Vagina (tissue), 2 donors: ENCODE data around the gene MSX2. TPM values are rescaled to one million over a fixed set of nuclear protein-coding genes. Genes with fewer than 3 reads are reported as not detected.

Experiments used
- DNase-seq, 2 donors: peaks; one replicate each; pipeline ENCODE4 v3.0.0-alpha.2; 2017; ENCODE audit errors: extremely low spot score in 2 of 2
- H3K27ac ChIP-seq: fragments of 200-600 bp; sonication (generic); one replicate; pipeline ENCODE4 v1.5.1; 2019
- H3K27me3 ChIP-seq: fragments of 200-600 bp; sonication (generic); one replicate; pipeline ENCODE4 v1.5.1; 2019
- H3K36me3 ChIP-seq, 2 donors: fragments of 200-600 bp; sonication (generic); one replicate each; pipeline ENCODE4 v1.5.1; 2017 to 2019
- H3K4me1 ChIP-seq: fragments of 200-600 bp; sonication (generic); one replicate; pipeline ENCODE4 v1.5.1; 2019
- H3K4me3 ChIP-seq, 2 donors: fragments of 200-600 bp; sonication (generic); 1 replicate in 1 of 2; 2 replicates in 1 of 2; pipeline ENCODE4 v1.5.1; 2016 to 2019
- H3K9me3 ChIP-seq: fragments of 200-600 bp; sonication (generic); one replicate; pipeline ENCODE4 v1.5.1; 2019
- CTCF ChIP-seq, 3 experiments: fragments of 450-650 bp in 2 of 3; fragments of 200-600 bp in 1 of 3; sonication (generic) in 1 of 3; IDR thresholded peaks; one replicate each; pipeline ENCODE4 v1.5.1; 2017 to 2019; ENCODE audit warnings: antibody characterized with exemption in 3 of 3, mild to moderate bottlenecking in 2 of 3, moderate library complexity in 2 of 3
- POLR2A ChIP-seq, 2 donors: fragments of 450-650 bp; IDR thresholded peaks; one replicate each; pipeline ENCODE4 v1.6.1; 2017; ENCODE audit warnings: antibody characterized with exemption in 2 of 2, mild to moderate bottlenecking in 2 of 2, moderate library complexity in 2 of 2
- POLR2AphosphoS5 ChIP-seq, 2 donors: sonication (generic); formaldehyde crosslinking; IDR thresholded peaks; one replicate each; pipeline ENCODE4 v1.9.0; 2017; ENCODE audit warnings: antibody characterized with exemption in 2 of 2, mild to moderate bottlenecking in 2 of 2, low read depth in 1 of 2; ENCODE audit not compliant: insufficient read depth in 1 of 2
- intact Hi-C: fragments of 100-400 bp; cut with DNase I; formaldehyde crosslinking; loops from one replicate; pipeline ENCODE4 v1.15.1; 2023
- total RNA-seq: library from RNA; depleted of rRNA; stranded (reverse); fragments of >200 nt; gene quantifications from one replicate; pipeline ENCODE4 v1.2.3, GENCODE V29; 2016

Gene MSX2
- total RNA-seq, result 1.2 TPM

DNA sequence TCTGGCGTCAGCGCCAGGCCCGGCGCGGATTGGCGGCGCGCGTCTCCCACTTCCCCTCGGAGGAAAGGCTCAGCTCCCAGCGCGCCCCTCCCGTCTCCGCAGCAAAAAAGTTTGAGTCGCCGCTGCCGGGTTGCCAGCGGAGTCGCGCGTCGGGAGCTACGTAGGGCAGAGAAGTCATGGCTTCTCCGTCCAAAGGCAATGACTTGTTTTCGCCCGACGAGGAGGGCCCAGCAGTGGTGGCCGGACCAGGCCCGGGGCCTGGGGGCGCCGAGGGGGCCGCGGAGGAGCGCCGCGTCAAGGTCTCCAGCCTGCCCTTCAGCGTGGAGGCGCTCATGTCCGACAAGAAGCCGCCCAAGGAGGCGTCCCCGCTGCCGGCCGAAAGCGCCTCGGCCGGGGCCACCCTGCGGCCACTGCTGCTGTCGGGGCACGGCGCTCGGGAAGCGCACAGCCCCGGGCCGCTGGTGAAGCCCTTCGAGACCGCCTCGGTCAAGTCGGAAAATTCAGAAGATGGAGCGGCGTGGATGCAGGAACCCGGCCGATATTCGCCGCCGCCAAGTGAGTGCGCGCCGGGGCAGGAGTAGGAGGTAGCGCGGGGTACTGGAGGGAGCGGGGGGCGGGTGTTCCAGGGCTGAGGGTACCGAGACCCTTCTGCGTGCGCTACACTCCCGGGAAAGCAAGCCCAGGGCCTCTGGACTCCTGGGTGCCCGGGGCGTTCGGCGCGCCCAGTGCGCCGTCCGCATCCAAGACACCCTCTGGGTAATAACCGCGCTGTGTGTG lies at the start of gene MSX2:
TSS of gene MSX2 (plus strand) at position 99 of the 777 bp plus-strand sequence. CDS start at position 177, 78 bp downstream.
- peak; percentile 15 to 85 for TF ChIP-seq POLR2AphosphoS5 (IDR thresholded peaks at IDR 0.05; ENCODE audit: insufficient read depth in 1 of 2, low read depth in 1 of 2)
- TF ChIP-seq POLR2A (IDR thresholded peaks at IDR 0.05), result peak in 1 of 2 donors; percentile 68
- no peak for TF ChIP-seq CTCF (IDR thresholded peaks at IDR 0.05)
- H3K36me3 ChIP-seq, result no peaks in the 10 kb centered on the region
- H3K9me3 ChIP-seq, result no peaks in the 10 kb centered on the region
- H3K4me1 ChIP-seq, result peaks cover 25% of the 10 kb centered on the region
- no peaks in the 10 kb centered on the region for H3K27me3 ChIP-seq
- intact Hi-C loops, result no loop called here
- peak within 1 kb of the TSS; percentile 68 for H3K27ac ChIP-seq
- DNase-seq, result no peak
- peak within 1 kb of the TSS; percentile 54 to 66 for H3K4me3 ChIP-seq

- Histone ChIP-seq H3K4me3 (no peak overlapping the region), H3K4me1 (no peaks in the 10 kb centered on the region), H3K9me3 (no peaks in the 10 kb centered on the region), H3K36me3 (no peaks in the 10 kb centered on the region), H3K27me3 (no peaks in the 10 kb centered on the region), H3K27ac (no peak overlapping the region)
- TF ChIP-seq CTCF (IDR thresholded peaks at IDR 0.05) (no peak), POLR2A (IDR thresholded peaks at IDR 0.05) (no peak), POLR2AphosphoS5 (IDR thresholded peaks at IDR 0.05; ENCODE audit: insufficient read depth in 1 of 2, low read depth in 1 of 2) (no peak)
- intact Hi-C loops, result no loop called here
- no peak for DNase-seq
Observed at GRCh38 chr5:174675110-174675509, 49.3 kb upstream of the MSX2 start.

- H3K27ac ChIP-seq, result no peak overlapping the region
- H3K27me3 ChIP-seq, result no peaks in the 10 kb centered on the region
- no peak for TF ChIP-seq POLR2A (IDR thresholded peaks at IDR 0.05)
- no peak for TF ChIP-seq POLR2AphosphoS5 (IDR thresholded peaks at IDR 0.05; ENCODE audit: insufficient read depth in 1 of 2, low read depth in 1 of 2)
- TF ChIP-seq CTCF (IDR thresholded peaks at IDR 0.05), result no peak
- H3K9me3 ChIP-seq, result no peaks in the 10 kb centered on the region
- no peaks in the 10 kb centered on the region for H3K36me3 ChIP-seq
- H3K4me1 ChIP-seq, result no peaks in the 10 kb centered on the region
- no peak for DNase-seq
- intact Hi-C loops, result no loop called here
- no peak overlapping the region for H3K4me3 ChIP-seq
Observed at GRCh38 chr5:174675916-174676315, 48.5 kb upstream of the MSX2 start.

DNA sequence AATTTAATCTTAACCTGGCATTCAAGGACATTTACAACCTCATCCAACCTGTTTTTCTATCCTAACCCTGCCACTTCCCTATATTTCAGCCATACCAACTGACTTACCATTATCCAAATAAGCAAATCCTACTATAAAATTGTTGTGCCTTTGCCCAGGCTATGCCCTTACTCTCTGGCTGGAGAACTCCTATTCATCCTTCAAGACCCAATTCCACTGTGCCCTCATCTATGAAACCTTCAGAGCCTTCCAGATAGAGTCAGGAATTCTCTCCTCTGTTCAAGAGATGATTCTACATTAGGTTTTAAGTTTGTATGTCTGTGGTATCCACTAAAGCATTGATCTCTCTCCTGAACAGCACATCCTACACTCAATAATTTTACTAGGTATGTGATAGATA lies 46.3 kb upstream of the MSX2 start:
- H3K36me3 ChIP-seq, result no peaks in the 10 kb centered on the region
- H3K4me1 ChIP-seq, result no peaks in the 10 kb centered on the region
- no peak for DNase-seq
- TF ChIP-seq POLR2AphosphoS5 (IDR thresholded peaks at IDR 0.05; ENCODE audit: insufficient read depth in 1 of 2, low read depth in 1 of 2) (no peak), CTCF (IDR thresholded peaks at IDR 0.05) (no peak), POLR2A (IDR thresholded peaks at IDR 0.05) (no peak)
- intact Hi-C loops, result no loop called here
- no peak overlapping the region for H3K4me3 ChIP-seq
- H3K9me3 ChIP-seq, result no peaks in the 10 kb centered on the region
- H3K27me3 ChIP-seq, result no peaks in the 10 kb centered on the region
- H3K27ac ChIP-seq, result no peak overlapping the region

GRCh38 chr5:174680901-174681565 lies 43.3 kb upstream of the MSX2 start:
- no peaks in the 10 kb centered on the region for H3K9me3 ChIP-seq
- no peak for DNase-seq
- no peaks in the 10 kb centered on the region for H3K36me3 ChIP-seq
- TF ChIP-seq POLR2AphosphoS5 (IDR thresholded peaks at IDR 0.05; ENCODE audit: insufficient read depth in 1 of 2, low read depth in 1 of 2) (no peak), CTCF (IDR thresholded peaks at IDR 0.05) (no peak), POLR2A (IDR thresholded peaks at IDR 0.05) (no peak)
- intact Hi-C loops, result no loop called here
- H3K27ac ChIP-seq, result no peak overlapping the region
- H3K4me3 ChIP-seq, result no peak overlapping the region
- H3K4me1 ChIP-seq, result no peaks in the 10 kb centered on the region
- no peaks in the 10 kb centered on the region for H3K27me3 ChIP-seq
